Non-pigmented ciliary epithelial cell (primary cell): ENCODE data around the gene PRPH2.
"Not testable (repeated sequence)": the region's sequence is repeated elsewhere in the genome, so short reads cannot be mapped to it uniquely, and the experiment has no call there.

ENCODE experiments used
- DNase-seq: peaks from one replicate; pipeline ENCODE4 v3.0.0-alpha.2; 2010; ENCODE audit warnings: low read depth

Gene PRPH2

DNA sequence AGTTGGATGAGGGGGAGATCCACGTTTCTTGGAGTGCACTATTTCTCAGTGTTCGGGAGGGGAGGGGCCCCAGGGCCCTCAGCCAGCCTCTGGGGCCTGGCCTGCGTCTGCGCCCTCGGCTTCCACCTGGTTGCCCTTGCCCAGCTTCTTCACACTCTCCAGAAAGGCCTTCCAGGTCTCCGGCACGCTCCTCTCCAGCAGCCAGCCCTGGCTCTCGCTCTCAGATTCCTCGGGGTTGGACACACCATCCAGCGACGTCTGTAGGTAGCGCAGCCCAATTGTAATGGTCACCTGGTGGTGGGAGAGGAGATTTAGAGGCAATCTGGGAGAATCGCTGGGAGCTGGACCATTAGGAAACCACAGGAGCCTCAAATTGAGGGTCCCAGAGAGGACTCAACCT, 24.2 kb downstream of the PRPH2 start:
- no peak for DNase-seq

DNA sequence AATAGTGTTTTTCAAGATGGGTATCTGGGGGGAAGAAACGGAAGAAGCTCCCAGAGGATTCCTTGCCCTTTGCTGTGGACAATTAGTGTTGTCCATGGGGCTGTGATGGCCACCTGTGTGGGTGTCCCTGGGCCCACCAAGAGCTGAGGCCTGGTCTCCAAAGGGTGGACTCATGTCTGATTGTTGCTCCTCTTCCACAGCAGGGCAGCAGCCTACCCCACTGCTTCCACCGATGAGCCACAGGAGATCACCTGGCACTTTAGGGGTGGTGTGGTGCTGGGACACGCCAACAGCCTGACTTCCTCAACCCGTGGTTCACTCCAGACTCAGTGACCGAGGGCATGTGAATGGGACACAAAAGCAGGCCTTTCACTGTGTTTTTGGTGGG, 25.1 kb downstream of the PRPH2 start:
- DNase-seq = no peak

DNA sequence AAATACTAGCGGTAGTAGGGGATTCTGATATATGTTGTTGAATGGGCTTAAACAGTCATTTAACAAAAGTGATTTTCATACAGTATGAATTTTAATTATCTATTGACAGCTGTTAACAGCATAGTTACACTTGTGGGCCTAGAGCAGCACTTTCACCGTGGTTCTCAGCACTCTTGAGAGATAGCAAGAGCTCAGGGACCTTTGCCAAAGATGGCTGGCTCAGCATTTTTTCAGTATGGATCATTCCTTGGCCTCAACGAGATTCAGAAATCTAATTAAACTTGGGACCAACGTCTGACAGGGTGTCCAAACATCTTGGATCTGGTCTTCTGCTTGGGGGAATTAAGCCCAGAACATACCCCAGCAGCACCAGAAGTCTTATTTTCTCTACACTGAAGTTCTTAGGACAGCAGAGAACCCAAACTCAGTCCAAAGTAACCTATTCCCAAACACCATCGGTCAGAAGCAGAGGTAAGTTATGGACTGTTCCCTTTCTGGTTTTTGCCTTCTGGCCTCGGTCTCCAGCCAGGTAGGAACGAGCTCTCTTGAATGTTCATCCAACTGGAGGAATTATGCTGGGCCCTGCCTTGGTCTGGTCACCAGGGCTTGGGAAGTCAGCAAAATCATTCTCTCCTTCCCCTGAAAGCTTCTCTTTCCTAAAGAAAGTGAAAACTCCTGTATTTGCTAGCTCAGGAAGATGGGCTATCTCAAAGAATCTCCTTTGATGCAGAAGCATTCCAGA, 25.7 kb downstream of the PRPH2 start:
- peak; percentile 13 for DNase-seq

DNA sequence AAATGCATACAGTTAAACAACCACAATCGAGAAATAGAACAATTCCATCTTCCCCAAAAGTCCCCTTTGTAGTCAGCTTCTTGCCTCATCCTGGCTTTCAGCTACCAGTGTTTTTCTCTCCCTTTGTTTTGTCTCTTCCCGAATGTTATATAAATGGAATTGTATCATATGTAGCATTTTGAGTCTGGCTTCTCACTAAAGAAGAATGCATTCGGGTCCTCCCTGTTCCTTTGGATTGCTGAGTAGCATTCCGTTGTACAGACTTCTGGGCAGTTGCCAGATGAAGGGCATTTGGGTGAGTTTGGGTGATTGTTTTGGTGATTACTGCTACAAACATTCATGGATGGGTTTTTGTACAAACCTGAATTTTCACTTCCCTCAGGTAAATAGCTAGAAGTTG, 27.8 kb downstream of the PRPH2 start:
- DNase-seq = peak; percentile 44

DNA sequence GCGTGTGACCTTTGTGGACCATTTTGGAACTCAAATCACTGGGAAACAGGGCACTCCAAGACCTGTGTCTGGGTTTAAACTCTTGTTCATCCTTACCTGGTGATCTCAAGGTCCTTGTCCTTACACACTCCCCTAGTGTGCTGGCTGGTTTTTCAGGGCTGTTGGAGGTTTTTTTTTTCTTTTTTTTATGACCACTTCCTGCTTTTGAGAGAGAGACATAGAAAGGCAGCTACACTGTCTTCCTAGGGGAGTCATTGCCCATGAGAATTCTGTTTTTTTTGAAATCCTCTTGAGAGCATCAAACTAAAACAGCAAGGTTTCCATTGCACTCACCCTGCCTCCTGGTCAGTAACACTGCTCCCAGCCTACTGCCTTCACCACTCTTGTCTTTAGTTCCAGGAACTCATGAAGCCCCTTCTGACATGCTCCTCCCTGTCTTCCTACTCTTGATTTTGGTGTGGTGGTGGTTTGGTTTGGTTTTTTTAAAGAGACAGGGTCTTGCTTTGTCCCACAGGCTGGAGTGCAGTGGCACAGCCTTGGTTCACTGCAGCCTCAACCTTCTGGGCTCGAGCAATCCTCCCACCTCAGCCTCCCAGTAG, 28.6 kb downstream of the PRPH2 start:
- no peak for DNase-seq

DNA sequence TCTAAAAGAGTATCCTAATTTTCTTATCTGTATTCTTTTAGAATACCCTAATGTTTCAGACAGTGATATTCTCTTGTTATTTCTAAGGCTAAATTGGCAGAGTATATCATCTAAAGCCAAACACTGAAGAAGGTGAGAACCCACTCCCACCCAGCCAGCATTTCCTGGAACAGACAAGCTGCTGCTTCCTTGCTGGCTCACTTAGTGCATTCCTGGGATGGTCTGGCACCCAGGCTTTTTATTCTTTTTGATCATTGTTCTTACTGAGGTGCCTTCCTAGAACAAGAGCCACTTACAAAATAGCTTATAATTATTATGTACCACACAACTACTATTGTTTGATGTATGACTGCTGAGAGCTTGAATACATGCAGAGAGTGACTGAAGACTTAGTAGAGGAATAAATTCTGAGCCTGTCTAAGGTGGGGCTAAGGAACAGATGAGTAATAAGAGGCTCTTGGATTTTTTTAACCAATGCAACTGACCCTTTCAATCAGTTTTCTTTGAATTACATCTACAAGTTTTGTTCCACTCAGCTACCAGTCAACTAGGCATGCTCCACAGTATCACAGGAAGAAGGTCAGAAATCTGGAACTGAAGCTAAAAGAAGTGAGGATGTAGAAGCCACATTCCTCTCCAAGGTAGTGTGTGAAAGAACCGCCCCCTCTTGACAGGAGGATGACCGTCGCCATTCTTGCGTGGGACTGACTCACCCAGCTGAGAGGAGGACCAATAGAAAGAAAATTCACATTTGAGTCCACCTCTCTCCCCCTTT, 30.1 kb downstream of the PRPH2 start:
- peak; percentile 63 for DNase-seq

DNA sequence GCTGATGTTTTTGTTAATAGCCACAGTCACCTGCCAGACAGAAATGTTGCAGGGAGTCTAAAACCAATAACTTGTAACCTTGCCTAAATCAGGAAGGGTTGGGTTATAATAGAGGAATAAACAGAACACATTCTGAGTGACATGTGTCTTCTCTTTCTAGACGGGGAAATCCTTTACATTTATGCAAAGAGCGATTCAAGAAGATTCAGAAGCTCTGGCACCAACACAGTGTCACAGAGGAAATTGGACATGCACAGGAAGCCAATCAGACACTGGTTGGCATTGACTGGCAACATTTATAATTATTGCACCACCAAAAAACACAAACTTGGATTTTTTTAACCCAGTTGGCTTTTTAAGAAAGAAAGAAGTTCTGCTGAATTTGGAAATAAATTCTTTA, 31.5 kb downstream of the PRPH2 start:
- DNase-seq = no peak

DNA sequence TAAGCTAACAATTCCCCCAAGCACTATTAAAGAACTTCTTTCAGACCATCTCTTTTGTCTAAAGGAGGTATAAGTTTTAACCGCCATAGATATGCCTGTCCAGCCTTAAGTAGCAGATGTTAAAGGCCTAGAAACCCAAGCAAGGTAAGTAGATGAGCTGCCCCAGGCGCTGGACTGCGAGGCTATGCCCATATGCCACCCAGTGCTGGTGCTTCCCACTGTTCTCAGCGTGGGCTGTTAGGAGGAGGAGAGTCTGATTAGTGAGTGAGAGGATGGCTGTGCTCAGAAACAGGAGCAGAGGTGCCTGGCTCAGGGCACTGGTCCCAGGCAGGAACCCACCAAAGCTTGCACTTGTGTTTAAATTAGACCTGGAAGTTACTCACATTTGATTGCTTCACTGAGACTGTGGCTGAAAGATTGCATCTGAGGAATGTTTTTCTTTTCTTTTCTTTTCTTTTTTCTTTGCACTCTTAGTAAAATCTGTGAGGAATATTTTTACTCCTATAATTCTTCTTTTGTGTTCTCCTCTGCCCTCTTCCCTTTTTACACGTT, 32.2 kb downstream of the PRPH2 start:
- DNase-seq = no peak

DNA sequence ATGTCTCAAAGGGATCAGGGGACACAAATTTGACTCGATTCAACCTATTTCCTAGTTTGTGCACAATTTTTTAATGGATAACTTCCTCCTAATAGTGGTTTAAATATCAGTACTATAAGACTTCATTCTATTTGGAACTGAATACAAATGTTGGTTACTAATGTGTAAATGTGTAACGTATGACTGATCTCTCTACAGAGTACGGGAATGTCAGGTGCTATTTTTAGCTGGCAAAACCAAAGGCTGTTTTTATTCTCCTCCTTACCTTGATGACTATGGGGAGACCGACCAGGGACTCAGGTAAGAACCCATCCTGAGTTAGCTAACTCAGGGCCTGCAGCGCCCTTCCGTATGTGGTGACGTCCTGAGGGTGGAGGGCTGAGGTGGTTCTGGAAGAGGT, 33.0 kb downstream of the PRPH2 start:
- no peak for DNase-seq

DNA sequence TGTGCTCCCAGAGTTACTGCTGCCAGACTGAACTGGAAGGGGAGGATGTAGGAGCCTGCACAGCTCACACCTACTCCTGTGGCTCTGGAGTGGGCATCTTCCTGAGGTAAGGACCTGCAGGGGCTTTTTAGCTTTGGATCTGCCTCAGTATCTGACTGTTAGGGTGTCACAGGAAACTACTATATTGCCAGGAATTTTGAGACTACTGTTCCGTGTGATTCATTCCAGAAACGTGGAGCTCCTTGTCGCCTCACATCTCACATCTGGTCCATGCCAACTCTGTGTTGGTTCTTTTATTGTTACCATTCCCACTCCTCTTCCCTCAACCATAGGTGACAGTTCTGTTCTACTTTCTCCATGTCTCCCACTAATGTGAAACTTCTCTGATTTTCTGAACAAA, 34.1 kb downstream of the PRPH2 start:
- no peak for DNase-seq

DNA sequence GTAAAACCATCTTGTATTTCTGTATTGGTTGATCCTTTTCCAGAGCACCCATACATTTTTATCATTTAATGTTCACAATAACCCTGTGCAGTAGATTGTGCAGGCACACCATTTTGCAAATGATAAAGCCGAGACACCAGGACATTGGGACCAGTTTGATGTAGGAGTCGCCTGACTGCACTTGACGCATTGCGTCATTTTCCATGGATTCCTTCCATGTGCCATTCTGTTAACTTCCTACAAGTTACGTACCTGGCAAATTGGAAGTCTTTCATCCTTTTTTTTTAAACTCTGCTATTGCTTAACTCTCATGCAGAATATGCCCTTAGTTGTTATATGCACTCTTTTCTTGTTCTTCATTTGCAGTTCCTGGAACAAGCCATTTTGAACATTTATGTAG, 43.0 kb downstream of the PRPH2 start:
- no peak for DNase-seq

DNA sequence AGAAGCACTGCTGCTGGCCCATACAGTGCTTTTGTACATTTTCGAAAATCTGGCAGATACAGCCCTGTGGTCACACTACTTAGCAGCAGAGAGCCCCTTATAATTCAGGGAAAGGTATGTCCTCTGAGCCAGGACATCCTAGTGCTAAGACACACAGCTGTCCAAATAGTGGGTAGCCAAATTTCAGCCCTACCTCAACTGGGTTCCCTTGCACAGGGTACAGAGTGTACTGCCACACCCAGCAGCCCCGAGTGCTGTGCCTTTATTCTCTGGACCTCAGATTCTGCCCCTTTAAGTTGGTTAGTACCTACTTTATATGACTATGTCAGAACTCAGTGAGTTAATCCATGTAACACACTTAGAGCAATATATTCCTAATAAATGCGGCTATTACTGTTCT, 47.6 kb downstream of the PRPH2 start:
- no peak for DNase-seq

DNA sequence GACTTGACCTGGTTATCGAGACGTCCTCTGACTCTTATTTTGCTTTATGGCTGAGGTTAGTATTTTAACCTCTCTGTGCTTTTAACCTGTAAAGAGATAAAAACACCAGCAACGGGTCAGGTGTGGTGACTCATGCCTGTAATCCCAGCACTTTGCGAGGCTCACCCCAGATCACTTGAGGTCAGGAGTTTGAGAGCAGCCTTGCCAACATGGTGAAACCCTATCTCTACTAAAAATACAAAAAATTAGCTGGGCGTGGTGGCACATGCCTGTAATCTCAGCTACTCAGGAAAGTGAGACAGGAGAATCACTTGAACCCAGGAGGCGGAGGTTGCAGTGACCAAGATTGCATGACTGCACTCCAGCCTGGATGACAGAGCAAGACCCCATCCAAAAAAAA, 48.0 kb downstream of the PRPH2 start:
- DNase-seq = not testable (repeated sequence)

DNA sequence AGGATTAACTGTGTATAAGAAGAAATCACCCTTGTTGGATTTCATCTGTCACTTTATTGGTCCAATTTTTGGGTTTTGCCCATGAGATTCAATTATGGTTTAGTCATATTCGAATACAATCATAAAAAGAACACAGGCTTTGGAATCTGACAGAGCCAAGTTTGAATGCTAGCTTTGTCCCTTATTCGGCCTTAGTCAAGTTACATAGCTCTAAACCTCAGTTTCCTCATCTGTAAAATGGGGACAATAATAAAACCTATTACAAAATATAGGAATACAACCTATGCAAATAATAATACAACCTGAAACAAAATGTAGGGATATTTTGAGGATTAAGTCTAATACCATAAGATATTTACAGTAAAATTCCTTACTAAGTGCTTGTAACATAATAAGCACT, 57.7 kb downstream of the PRPH2 start:
- DNase-seq = no peak

DNA sequence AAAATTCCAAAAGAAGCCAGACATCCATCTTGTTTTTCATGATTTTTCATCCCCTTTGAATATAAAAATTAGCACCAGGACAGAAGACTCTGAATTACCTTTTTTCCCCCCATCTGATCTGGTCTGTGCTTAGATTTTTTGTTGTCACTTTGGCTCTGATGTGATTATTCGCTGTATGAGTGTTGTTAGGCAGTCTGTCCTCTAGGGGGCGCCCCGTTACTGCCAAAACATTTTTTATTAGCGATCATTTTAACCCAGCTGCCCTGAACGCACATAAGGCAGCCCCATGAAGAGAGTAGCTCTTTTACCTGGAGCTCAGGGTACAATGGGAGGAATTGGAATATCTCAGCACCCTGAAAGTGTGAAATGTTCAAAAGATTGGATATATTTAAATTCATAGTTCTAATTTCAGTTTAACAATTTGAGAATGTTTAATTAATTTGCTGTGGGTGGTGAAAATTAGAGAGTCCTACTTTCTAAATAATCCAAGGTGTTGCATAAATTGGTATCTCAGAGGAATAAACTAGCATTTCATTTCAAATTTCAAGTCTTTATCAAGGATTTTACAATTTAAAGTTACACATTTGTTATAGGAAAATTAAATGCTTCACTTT, 60.8 kb downstream of the PRPH2 start:
- peak; percentile 9 for DNase-seq

DNA sequence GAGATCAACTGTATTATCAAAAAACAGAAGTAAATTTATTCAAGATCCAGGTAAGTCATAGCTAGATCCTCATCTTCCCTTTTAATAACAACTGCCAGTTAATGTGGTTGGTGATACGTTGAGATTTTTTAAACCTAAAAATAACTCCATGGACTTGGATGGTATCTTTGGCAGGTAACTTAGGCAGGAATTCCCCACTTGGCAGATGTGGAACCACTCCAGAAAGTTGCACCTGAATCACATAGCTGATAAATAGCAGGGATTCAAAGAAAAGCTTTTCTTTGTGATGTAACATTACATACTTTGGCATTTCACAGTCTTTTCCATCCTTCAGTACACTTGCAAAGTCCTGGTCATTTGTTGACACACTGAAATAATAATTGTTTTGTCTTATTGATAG, 62.6 kb downstream of the PRPH2 start:
- no peak for DNase-seq

DNA sequence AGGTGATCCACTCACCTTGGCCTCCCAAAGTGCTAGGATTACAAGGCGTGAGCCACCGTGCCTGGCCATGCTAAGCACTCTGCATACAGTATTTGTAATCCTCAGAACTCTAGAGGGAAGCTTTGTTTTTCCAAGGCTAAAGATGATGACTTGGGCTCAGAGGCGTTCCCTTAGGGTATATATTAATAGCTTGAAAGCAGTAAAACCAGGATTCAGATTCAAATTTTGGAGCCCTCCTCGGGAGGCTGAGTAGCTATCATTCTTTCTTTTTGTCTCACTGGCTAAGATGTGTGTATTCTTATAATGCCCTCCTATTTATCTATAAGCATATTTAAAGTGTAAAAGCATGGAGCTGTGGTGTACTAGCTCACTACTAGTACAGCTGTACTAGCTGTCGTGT, 68.5 kb downstream of the PRPH2 start:
- no peak for DNase-seq

DNA sequence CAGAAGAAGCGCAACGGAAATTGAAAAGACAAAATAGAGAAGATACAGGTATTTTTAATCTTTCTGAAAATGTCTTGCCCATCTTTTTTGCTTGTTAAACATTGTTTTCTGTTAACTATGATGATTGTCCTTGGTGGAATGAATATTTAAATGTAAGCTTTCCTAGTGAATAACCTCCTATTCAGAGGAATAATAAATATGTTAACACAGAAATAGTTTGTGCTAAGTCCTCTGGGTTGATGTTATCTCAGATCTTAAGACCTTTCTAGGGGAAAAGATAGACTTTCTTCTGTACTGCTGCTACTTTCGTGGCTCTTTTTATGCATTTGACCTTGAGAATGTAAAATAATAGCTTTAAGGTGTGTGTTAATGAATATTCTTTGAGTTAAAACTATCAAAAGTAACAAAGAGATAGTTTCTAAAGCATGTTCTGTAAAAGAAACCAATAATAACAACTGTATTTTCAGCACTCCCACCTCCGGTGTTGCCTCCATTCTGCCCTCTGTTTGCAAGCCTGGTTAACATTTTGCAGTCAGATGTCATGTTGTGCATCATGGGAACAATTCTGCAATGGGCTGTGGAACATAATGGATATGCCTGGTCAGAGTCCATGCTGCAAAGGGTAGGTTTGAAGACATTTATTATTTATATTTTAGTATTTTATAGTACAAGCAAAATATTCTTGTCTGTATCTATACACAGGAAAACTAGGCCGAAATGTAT, 70.2 kb downstream of the PRPH2 start:
- no peak for DNase-seq
